Right lobe of liver (tissue), 6 donors: ENCODE results near the gene C10orf105. TPM values are rescaled to one million over a fixed set of nuclear protein-coding genes. Genes with fewer than 3 reads are reported as not detected.

ENCODE experiments used
- ATAC-seq, 4 donors: fragments of 200-7000 bp; cut with Tn5 transposase; one replicate each; pipeline ENCODE4 v1.9.1; 2020; ENCODE audit warnings: mild to moderate bottlenecking in 4 of 4, moderate library complexity in 4 of 4
- DNase-seq, 3 donors: peaks; one replicate each; pipeline ENCODE4 v3.0.0-alpha.2; 2020
- H3K27ac ChIP-seq, 3 donors: fragments of 200-600 bp; one replicate each; pipeline ENCODE4 v1.8.0; 2022
- H3K27me3 ChIP-seq, 2 donors: fragments of 200-600 bp; one replicate each; pipeline ENCODE4 v1.8.0; 2022
- H3K36me3 ChIP-seq, 4 donors: fragments of 200-600 bp; sonication (generic) in 1 of 4; one replicate each; pipeline versions ENCODE4 v1.5.1 to v1.8.0; 2017 to 2022; ENCODE audit warnings: control low read depth in 1 of 4
- H3K4me1 ChIP-seq, 4 donors: fragments of 200-600 bp; sonication (generic) in 1 of 4; one replicate each; pipeline versions ENCODE4 v1.5.1 to v1.8.0; 2017 to 2022; ENCODE audit warnings: control low read depth in 1 of 4
- H3K4me3 ChIP-seq, 3 donors: fragments of 200-600 bp; one replicate each; pipeline ENCODE4 v1.8.0; 2022
- H3K9me3 ChIP-seq, 4 donors: fragments of 200-600 bp; sonication (generic) in 1 of 4; one replicate each; pipeline versions ENCODE4 v1.5.1 to v1.8.0; 2017 to 2022; ENCODE audit warnings: control low read depth in 1 of 4
- POLR2A ChIP-seq: fragments of 450-650 bp; IDR thresholded peaks from one replicate; pipeline ENCODE4 v1.6.1; 2017; ENCODE audit warnings: antibody characterized with exemption, mild to moderate bottlenecking
- WGBS: methylation state at CpG from one replicate; pipeline ENCODE4 v1.1.6; 2018; ENCODE audit warnings: low coverage, low lambda C conversion rate; ENCODE audit not compliant: insufficient coverage; ENCODE audit errors: missing lambda C conversion rate; 5-methylcytosine and 5-hydroxymethylcytosine counted together
- intact Hi-C, 2 donors: fragments of 100-400 bp; cut with DNase I; formaldehyde crosslinking; loops; one replicate each; pipeline versions ENCODE4 v1.11.2 to v1.14.1; 2022
- total RNA-seq, 6 experiments: library from RNA; depleted of rRNA in 2 of 6; stranded (reverse); fragments of >200 nt in 2 of 6; fragmentation: NEBNext Ultra II Directional in 3 of 6; extraction: Animal tissue kit (Norgen Biotek cat#: 25700) in 3 of 6; gene quantifications; one replicate each; pipeline versions ENCODE4 v1.1.0 to v1.2.4, GENCODE V29; 2016 to 2023
- TF ChIP-seq, protein P1 (sequence below), 4 donors: fragments of 200-600 bp in 3 of 4; fragments of 450-650 bp in 1 of 4; IDR thresholded peaks; one replicate each; pipeline versions ENCODE4 v1.5.1 to v1.8.0; 2016 to 2022; ENCODE audit warnings: antibody characterized with exemption in 4 of 4, mild to moderate bottlenecking in 2 of 4
- donor health status: DM: no; HTN: yes; CAD: no.
- donor health status: DM: no; HTN: no; CAD: no.
- donor health status: DM: no; HTN: no; CAD: no.
- donor health status: DM: no; HTN: yes; CAD: no.
- donor health status: DM: no; HTN: yes; CAD: no.

The C10orf105 gene
- total RNA-seq, 6 experiments from 2014 or later: 0.05 TPM; not detected in 5

DNA sequence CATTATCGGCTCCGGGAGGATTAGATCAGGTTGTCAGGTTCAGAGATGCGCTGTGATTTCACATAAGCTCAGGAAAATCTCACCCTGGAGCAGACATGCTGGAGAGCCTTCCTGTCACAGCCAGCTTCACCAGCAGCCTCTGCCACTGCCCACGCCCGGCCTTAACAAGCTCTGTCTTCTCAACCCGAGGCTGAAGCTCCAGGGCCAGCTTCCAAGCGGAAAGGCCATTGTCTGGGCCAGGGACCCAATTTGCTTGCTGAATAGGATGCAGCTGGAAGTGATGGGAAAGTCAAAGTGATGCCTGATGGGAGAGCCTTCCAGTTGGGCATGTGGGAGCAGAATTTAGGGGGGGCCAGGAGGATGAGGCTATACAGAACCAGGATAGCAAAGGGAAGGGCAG, 36.3 kb downstream of the C10orf105 start:
- ATAC-seq: no peak
- TF ChIP-seq, protein P1, sequence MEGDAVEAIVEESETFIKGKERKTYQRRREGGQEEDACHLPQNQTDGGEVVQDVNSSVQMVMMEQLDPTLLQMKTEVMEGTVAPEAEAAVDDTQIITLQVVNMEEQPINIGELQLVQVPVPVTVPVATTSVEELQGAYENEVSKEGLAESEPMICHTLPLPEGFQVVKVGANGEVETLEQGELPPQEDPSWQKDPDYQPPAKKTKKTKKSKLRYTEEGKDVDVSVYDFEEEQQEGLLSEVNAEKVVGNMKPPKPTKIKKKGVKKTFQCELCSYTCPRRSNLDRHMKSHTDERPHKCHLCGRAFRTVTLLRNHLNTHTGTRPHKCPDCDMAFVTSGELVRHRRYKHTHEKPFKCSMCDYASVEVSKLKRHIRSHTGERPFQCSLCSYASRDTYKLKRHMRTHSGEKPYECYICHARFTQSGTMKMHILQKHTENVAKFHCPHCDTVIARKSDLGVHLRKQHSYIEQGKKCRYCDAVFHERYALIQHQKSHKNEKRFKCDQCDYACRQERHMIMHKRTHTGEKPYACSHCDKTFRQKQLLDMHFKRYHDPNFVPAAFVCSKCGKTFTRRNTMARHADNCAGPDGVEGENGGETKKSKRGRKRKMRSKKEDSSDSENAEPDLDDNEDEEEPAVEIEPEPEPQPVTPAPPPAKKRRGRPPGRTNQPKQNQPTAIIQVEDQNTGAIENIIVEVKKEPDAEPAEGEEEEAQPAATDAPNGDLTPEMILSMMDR (IDR thresholded peaks at IDR 0.05): no peak
- no peak for TF ChIP-seq POLR2A
- 93% methylated on average over 7 of the region's 7 CpGs for WGBS
- Histone ChIP-seq H3K27ac (no peak overlapping the region), H3K4me3 (no peak overlapping the region), H3K27me3 (no peaks in the 10 kb centered on the region), H3K36me3 (no peaks in the 10 kb centered on the region), H3K4me1 (no peaks in the 10 kb centered on the region), H3K9me3 (no peaks in the 10 kb centered on the region)
- DNase-seq: no peak
- intact Hi-C loops: no loop called here

DNA sequence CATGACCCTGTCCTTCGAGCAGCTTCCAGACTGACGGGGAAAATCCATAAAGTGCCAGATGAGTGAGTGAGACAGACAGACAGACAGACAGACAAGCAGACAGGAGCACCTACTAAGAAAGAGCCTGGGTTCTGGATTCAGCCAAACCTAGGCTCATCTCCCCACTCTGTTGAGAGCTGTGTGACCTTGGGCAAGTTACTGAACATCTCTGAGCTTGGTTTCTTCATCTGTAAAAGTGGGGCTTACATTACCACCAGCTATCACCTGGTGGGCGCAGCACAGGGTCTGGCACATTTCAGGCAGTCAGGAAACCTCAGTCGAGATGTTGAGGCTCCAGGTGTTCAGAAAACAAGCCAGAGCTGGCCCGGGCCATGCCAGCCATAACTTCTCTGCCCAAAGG, 37.6 kb downstream of the C10orf105 start:
- no CpG with 5 or more reads among the region's 5 CpGs for WGBS
- H3K4me1 ChIP-seq: no peaks in the 10 kb centered on the region
- H3K27ac ChIP-seq: no peak overlapping the region
- no peak for TF ChIP-seq POLR2A
- TF ChIP-seq, protein P1 (IDR thresholded peaks at IDR 0.05): no peak
- ATAC-seq (no peak), DNase-seq (no peak)
- no peaks in the 10 kb centered on the region for H3K36me3 ChIP-seq
- H3K4me3 ChIP-seq: no peak overlapping the region
- H3K27me3 ChIP-seq: no peaks in the 10 kb centered on the region
- intact Hi-C loops: no loop called here
- H3K9me3 ChIP-seq: no peaks in the 10 kb centered on the region

DNA sequence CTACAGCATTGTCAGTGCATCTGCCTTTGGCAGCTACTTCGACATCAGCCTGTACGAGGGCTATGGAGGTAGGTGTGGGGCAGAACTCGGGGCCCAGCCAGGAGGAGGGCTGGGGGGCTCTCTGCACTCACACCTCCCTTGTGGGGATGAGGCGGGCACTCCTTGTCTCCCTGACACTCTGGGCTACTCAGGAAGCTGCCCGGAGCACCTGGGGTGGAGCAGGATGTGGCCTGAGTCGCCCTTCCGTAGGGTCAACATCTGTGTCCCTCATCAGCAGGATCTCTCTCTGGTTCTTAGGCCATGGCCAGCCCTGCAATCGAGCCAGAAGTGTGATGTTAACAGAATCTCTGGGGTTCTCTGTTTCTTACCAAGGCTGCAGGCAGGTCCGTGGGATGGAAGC, 40.2 kb downstream of the C10orf105 start:
- Histone ChIP-seq H3K4me3 (no peak overlapping the region), H3K27me3 (no peaks in the 10 kb centered on the region), H3K27ac (no peak overlapping the region), H3K36me3 (no peaks in the 10 kb centered on the region), H3K4me1 (no peaks in the 10 kb centered on the region), H3K9me3 (no peaks in the 10 kb centered on the region)
- no peak for TF ChIP-seq POLR2A
- TF ChIP-seq, protein P1 (IDR thresholded peaks at IDR 0.05): no peak
- DNase-seq (no peak), ATAC-seq (no peak)
- WGBS: 80% methylated on average over 2 of the region's 9 CpGs
- intact Hi-C loops: no loop called here

DNA sequence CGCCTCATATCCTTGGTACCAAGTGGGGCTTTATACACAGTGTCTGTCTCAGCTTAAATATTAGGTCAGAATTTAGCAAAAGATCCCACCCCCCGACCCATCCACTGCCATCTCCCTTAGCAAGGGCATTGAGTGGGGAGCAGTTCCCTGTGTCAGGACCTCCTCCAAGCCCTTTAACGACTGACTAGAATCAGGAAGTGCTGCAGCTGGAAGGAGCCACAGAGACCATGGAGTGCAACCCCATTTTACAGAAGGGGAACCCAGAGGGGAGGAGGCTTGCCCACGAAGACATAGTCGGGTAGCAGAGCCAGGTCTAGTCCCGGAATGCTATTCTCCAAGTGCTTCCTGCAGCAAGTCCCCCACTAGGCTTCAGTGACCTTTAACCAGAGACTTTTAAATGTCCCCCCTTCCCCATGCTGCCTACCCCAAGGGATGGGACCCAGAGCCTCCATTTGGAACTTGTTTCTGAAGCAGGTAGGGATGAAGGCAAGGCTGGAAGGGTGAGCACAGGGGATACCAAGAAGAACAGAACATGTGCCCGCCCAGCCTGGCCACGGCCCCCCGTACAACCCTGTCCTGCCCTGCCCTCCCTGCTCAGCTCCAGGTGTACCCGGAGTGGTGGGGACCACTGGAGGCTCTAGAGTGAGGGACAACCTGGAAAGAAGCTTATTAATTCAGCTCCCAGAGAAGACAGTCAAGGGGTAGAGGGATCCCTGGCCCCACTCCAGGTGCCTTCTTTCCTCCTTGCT, 41.3 kb downstream of the C10orf105 start:
- Histone ChIP-seq H3K27ac (no peak overlapping the region), H3K4me3 (no peak overlapping the region), H3K27me3 (no peaks in the 10 kb centered on the region), H3K4me1 (no peaks in the 10 kb centered on the region), H3K36me3 (no peaks in the 10 kb centered on the region), H3K9me3 (no peaks in the 10 kb centered on the region)
- DNase-seq: no peak
- WGBS: 100% methylated on average over 1 of the region's 10 CpGs
- intact Hi-C loops: no loop called here
- no peak for TF ChIP-seq POLR2A
- TF ChIP-seq, protein P1 (IDR thresholded peaks at IDR 0.05): no peak
- ATAC-seq: no peak
